ENCODE measurements around the gene SCFD2. TPM values are rescaled to one million over a fixed set of nuclear protein-coding genes. Genes with fewer than 3 reads are reported as not detected.
"Not testable (repeated sequence)": the region's sequence is repeated elsewhere in the genome, so short reads cannot be mapped to it uniquely, and the experiment has no call there.

The SCFD2 gene
- total RNA-seq, 1 donor from 2014 or later: 16.5 TPM

- no peak for ATAC-seq
Measured at GRCh38 chr4:53007024-53007423, 358.8 kb downstream of the SCFD2 start.

DNA sequence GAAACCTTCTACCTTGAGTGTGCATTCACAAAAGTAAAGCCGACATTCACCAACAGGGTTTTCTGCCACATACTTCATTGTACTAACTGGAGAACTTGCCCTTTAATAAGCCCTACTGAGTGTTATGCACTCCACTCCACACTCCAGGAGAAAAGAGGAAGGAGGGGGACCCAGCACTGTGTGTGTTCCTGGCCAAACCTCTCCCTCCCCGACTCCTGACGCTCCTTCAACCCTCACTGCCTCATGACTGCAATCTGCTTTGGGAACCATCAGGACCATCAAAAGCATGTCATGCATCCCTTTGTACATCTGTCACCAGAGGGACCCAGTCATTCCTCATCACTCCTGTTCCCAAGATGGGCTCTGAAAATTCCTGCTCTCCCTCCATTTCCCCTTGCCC is 360.1 kb downstream of the SCFD2 start:
- no peak for ATAC-seq

GRCh38 chr4:53005149-53005546 is 360.7 kb downstream of the SCFD2 start:
- ATAC-seq: no peak

DNA sequence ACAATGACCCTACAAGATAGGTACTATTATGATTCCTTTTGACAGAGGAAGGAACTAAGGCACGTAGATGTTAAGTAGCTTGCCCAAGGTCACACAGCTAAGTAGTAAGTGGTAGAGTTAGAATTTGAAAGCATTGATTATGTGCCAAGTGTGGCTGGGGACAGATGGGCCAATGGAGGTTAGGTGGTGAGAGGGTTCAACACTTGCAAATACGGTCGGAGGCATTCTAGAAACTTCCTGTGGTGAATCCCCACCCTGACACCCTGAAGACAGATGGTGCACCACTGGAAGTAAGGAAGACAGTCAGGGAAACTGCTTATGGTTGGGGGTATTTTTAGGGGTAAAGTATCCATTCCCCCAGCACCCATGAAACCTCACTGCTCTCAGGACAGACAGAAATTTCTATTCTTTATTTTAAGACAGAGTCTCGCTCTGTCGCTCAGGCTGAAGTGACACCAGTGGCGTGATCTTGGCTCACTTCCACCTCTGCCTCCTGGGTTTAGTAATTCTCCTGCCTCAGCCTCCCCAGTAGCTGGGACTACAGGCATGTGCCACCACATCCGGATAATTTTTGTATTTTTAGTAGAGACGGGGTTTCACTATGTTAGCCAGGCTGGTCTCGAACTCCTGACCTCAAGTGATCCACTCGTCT is 361.2 kb downstream of the SCFD2 start:
- ATAC-seq: no peak

GRCh38 chr4:53003959-53004358 is 361.9 kb downstream of the SCFD2 start:
- no peak for ATAC-seq

GRCh38 chr4:53000560-53000959 is 365.3 kb downstream of the SCFD2 start:
- ATAC-seq: no peak

GRCh38 chr4:52999626-53000025 is 366.2 kb downstream of the SCFD2 start:
- no peak for ATAC-seq

DNA sequence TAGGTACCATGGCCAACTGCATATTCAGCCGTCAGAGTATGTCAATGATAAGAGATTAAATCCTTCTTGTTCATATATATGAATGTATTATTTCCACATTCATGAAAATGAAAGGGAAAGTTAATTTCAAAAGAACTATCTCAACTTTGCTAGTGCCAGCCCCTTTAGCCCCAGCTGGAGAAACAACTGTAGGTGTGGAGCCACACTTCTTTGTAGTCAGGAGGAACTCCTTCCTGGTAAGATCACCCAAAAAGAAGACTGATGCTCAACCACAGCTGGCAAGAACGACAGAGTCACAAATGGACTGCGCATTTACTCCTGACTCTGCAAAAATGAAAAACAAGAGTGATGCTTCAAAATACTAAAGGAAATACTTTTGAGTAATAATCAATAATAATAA is 367.4 kb downstream of the SCFD2 start:
- ATAC-seq: no peak

DNA sequence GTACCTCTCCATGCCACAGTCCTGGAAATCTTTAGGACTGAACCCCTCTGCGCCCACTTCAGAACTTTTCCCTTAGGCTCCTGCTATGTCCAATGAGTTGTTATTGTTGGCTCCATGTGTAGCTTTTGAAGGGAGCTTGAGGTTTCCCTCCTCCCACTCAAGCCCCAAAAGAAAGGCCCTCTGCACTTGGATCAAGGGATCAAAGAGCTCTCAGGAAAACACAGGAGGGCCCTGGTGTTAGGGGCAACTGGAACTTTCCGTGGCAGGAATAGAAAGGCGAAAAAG is 368.8 kb downstream of the SCFD2 start:
- ATAC-seq: no peak

DNA sequence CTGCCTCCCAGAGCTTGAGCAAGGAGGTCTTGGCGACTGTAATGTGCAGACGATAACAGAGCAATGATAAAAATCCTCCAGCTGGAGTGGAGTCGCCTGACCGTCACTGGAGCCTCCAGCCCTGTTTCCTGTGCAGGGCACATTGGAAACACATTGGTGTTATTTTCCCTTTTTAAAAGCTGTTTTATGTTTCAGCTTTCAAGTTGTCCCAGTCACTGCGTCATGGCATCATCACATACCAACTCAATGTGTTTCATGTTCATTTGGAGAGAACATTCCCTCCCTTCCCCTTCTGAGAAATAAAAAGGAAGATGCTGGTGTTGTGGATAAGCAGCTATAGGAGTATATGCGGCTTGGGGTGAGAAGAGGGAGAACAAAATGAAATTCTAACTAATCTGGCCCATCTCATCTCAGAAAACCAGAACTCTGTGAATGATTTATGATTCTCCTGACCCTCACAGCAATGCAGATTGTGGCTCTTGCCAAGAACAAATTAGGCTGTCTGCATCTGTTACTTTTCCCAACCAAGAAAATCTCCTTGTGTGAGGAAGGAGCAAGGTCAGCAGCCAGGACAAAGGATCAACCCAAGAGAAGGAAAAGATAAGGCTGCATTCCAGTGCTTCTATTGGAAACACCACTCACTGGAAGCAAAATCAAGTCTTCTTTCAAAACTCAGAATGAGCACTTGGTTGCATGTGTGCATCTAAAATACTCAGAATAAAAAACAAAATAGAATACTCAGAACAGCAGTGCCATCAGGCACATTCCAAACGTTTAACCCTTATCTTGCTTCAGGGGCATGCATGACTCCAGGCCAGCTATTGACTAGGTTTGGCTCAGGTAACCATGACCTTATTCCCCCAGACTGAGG is 369.4 kb downstream of the SCFD2 start:
- no peak for ATAC-seq

- ATAC-seq: peak; percentile 80
Measured at GRCh38 chr4:52995360-52996030, 370.4 kb downstream of the SCFD2 start.

DNA sequence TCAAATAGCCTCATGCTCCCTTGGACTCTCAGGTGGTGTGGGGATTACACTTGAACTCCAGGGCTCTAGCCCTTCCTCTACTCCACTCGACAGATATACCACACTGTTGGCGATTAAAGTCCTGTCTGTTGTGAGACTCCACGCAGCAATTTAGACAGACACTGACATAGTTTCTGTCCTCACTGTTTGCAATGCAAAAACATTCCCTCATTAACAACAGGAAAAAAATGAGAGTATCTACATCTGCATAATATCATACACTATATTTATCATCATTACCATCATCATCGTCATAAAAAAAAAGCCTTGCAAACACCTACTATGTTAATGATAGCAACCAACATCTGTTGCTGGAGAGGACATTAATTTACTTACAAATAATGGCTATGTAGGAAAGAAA is 371.3 kb downstream of the SCFD2 start:
- ATAC-seq: no peak

- no peak for ATAC-seq
Measured at GRCh38 chr4:52993771-52994170, 372.1 kb downstream of the SCFD2 start.

GRCh38 chr4:52992551-52992950 is 373.3 kb downstream of the SCFD2 start:
- not testable (repeated sequence) for ATAC-seq

GRCh38 chr4:52991472-52991871 is 374.4 kb downstream of the SCFD2 start:
- ATAC-seq: no peak

GRCh38 chr4:52990706-52991105 is 375.2 kb downstream of the SCFD2 start:
- ATAC-seq: no peak

- ATAC-seq: no peak
Measured at GRCh38 chr4:52989865-52990264, 376.0 kb downstream of the SCFD2 start.

DNA sequence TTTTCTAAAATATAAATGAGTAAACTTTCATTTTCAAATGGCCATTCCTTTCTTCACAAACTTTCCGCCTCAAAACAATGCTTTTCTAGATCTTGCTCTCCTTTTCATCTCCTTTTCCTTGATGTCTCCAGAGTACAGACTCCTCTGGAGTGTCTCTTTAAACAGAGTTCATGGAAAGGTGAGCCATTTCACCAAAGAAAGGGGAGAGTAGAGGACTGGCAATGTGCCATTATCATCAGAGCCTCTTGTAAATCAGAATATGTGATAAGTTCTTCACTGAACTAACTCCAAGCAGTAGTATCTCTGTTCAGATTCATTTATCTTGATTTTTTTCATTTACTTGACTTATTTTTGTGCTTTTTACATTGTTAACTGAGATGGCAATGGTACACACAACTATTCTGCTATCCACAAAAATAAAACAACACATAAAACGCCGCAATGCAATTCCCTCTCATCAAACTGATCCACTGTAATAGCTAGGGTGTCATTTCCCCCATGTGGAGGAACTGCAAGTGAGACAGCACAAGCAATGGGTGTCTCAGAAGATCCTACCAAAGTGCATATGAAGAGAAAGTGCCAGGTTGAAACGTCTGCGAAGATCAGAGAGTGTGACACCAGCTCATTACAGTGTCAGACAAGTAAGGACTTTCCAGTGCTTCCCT is 378.3 kb downstream of the SCFD2 start:
- no peak for ATAC-seq

DNA sequence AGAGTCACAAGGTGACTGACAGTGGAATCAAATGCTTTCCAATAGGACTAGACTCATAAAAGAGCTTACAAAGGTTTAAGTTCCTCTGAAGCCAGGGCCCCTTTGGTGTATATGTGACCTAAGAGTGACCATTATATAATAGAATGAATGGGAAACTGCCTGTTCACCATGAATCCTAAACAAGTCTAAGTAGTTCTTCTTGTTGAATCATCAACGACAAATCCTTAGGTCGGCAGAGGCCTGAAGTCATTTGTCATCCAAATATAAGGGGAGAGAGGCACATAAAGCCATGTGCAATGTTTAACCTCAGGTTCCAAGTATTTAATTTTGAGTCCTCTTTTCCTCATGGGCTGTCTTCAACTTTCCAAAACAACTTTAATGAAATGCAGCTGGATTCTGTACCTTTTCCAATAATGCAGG is 381.4 kb downstream of the SCFD2 start:
- ATAC-seq: peak; percentile 66

- peak; percentile 67 for ATAC-seq
Measured at GRCh38 chr4:52983563-52984303, 382.1 kb downstream of the SCFD2 start.

DNA sequence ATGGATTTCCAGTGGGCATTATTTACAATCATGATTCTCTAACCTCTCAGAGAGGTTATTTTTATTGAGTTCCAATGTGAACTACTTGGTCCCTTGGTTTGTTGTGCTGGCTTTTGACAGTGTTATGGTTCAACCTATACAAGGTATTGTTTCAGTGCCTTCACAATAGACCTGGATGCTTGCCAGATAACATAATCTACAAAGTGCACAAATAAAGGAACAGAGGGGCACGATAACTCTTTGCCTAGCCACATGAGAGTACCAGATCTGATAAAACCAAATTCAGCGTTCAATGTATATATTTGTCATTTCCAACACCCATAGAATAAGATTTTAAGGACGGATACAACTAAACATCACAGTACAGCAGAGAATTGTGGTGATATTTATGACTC is 382.9 kb downstream of the SCFD2 start:
- no peak for ATAC-seq

- ATAC-seq: peak; percentile 78
Measured at GRCh38 chr4:52982255-52982945, 383.5 kb downstream of the SCFD2 start.
